Measurements from ENCODE around the gene INPP5D. TPM values are rescaled to one million over a fixed set of nuclear protein-coding genes. Genes with fewer than 3 reads are reported as not detected.

Gene INPP5D
- total RNA-seq, 1 donor from 2014 or later, result 2.2 TPM

- Mint-ChIP-seq H3K4me1 (ENCODE audit: low read depth, unreplicated experiment) (no peaks in the 10 kb centered on the region), H3K27ac (ENCODE audit: unreplicated experiment) (no peak overlapping the region), H3K9me3 (ENCODE audit: unreplicated experiment) (no peaks in the 10 kb centered on the region), H3K27me3 (ENCODE audit: unreplicated experiment) (no peaks in the 10 kb centered on the region), H3K36me3 (ENCODE audit: unreplicated experiment) (no peaks in the 10 kb centered on the region), H3K4me3 (ENCODE audit: unreplicated experiment) (no peak overlapping the region)
- TF ChIP-seq CTCF (IDR thresholded peaks at IDR 0.05; ENCODE audit: partially characterized antibody, unreplicated experiment), result no peak
- DNase-seq, result no peak
Observed at GRCh38 chr2:233112329-233112728, 52.2 kb downstream of the INPP5D start.

- Mint-ChIP-seq H3K27ac (ENCODE audit: unreplicated experiment) (no peak overlapping the region), H3K36me3 (ENCODE audit: unreplicated experiment) (no peaks in the 10 kb centered on the region), H3K4me3 (ENCODE audit: unreplicated experiment) (no peak overlapping the region), H3K4me1 (ENCODE audit: low read depth, unreplicated experiment) (no peaks in the 10 kb centered on the region), H3K9me3 (ENCODE audit: unreplicated experiment) (no peaks in the 10 kb centered on the region), H3K27me3 (ENCODE audit: unreplicated experiment) (no peaks in the 10 kb centered on the region)
- TF ChIP-seq CTCF (IDR thresholded peaks at IDR 0.05; ENCODE audit: partially characterized antibody, unreplicated experiment), result no peak
- DNase-seq, result no peak
Observed at GRCh38 chr2:233112776-233113452, 52.8 kb downstream of the INPP5D start.

GRCh38 chr2:233114421-233114861 is 54.3 kb downstream of the INPP5D start:
- Mint-ChIP-seq H3K27me3 (ENCODE audit: unreplicated experiment) (peaks cover under 1% of the 10 kb centered on the region), H3K9me3 (ENCODE audit: unreplicated experiment) (no peaks in the 10 kb centered on the region), H3K4me3 (ENCODE audit: unreplicated experiment) (no peak overlapping the region), H3K27ac (ENCODE audit: unreplicated experiment) (no peak overlapping the region), H3K4me1 (ENCODE audit: low read depth, unreplicated experiment) (no peaks in the 10 kb centered on the region), H3K36me3 (ENCODE audit: unreplicated experiment) (no peaks in the 10 kb centered on the region)
- TF ChIP-seq CTCF (IDR thresholded peaks at IDR 0.05; ENCODE audit: partially characterized antibody, unreplicated experiment), result no peak
- no peak for DNase-seq

- Mint-ChIP-seq H3K4me3 (ENCODE audit: unreplicated experiment) (no peak overlapping the region), H3K27me3 (ENCODE audit: unreplicated experiment) (peaks cover 2% of the 10 kb centered on the region), H3K9me3 (ENCODE audit: unreplicated experiment) (no peaks in the 10 kb centered on the region), H3K36me3 (ENCODE audit: unreplicated experiment) (no peaks in the 10 kb centered on the region), H3K4me1 (ENCODE audit: low read depth, unreplicated experiment) (no peaks in the 10 kb centered on the region), H3K27ac (ENCODE audit: unreplicated experiment) (no peak overlapping the region)
- DNase-seq, result no peak
- no peak for TF ChIP-seq CTCF (IDR thresholded peaks at IDR 0.05; ENCODE audit: partially characterized antibody, unreplicated experiment)
Observed at GRCh38 chr2:233115121-233115520, 55.0 kb downstream of the INPP5D start.

- TF ChIP-seq CTCF (IDR thresholded peaks at IDR 0.05; ENCODE audit: partially characterized antibody, unreplicated experiment), result no peak
- Mint-ChIP-seq H3K27ac (ENCODE audit: unreplicated experiment) (no peak overlapping the region), H3K4me3 (ENCODE audit: unreplicated experiment) (no peak overlapping the region)
Observed at GRCh38 chr2:233115741-233116140, 55.6 kb downstream of the INPP5D start.

More at GRCh38 chr2:233115741-233116140, 55.6 kb downstream of the INPP5D start:
- H3K36me3 Mint-ChIP-seq (ENCODE audit: unreplicated experiment), result no peaks in the 10 kb centered on the region
- peaks cover 2% of the 10 kb centered on the region for H3K27me3 Mint-ChIP-seq (ENCODE audit: unreplicated experiment)
- DNase-seq, result no peak
- H3K4me1 Mint-ChIP-seq (ENCODE audit: low read depth, unreplicated experiment), result no peaks in the 10 kb centered on the region
- H3K9me3 Mint-ChIP-seq (ENCODE audit: unreplicated experiment), result no peaks in the 10 kb centered on the region
